ENCODE results near the gene WNT2. TPM values are rescaled to one million over a fixed set of nuclear protein-coding genes. Genes with fewer than 3 reads are reported as not detected.

The WNT2 gene
- polyA plus RNA-seq, 1 donor (not counting 4 experiments of a cell fraction or from before 2014, with no cell fraction given): not detected

DNA sequence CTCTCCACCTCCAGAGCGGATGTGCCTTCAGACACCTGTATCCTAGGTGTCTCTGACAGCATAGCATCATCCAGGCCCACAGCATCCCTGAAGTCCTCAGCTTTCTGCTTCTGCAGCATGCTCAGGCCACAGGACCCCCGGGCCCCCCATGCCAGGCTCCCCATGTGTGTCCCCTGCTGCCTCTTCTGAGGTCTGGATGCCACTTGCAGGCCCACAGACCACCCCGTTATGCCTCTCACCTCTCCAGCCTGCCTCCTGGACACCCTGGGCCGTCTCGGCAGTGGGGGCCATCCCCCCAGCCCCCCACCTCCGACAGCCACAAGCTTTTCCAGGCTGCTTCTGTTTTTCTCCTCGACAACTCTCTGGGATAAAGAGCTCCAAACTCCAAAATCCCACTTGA, 84.4 kb downstream of the WNT2 start:
- no peak for DNase-seq (ENCODE audit: low read depth, low spot score)
- FAIRE-seq: no peak
- H3K4me2 ChIP-seq (ENCODE audit: control insufficient read depth, extremely low read depth, insufficient read depth, low read depth, low read length): no peak overlapping the region
- no peaks in the 10 kb centered on the region for H3K79me2 ChIP-seq (ENCODE audit: control insufficient read depth, insufficient read depth, low read length)
- no peaks in the 10 kb centered on the region for H3K9me1 ChIP-seq (ENCODE audit: control insufficient read depth, extremely low read depth, insufficient read depth, low read length)
- no peak overlapping the region for H3K9ac ChIP-seq (ENCODE audit: control insufficient read depth, extremely low read depth, insufficient read depth, low read length)
- H2AFZ ChIP-seq (ENCODE audit: control insufficient read depth, low read length): no peak overlapping the region
- TF ChIP-seq EZH2 (IDR thresholded peaks at IDR 0.05; ENCODE audit: low read length): no peak
- TF ChIP-seq, protein P1, sequence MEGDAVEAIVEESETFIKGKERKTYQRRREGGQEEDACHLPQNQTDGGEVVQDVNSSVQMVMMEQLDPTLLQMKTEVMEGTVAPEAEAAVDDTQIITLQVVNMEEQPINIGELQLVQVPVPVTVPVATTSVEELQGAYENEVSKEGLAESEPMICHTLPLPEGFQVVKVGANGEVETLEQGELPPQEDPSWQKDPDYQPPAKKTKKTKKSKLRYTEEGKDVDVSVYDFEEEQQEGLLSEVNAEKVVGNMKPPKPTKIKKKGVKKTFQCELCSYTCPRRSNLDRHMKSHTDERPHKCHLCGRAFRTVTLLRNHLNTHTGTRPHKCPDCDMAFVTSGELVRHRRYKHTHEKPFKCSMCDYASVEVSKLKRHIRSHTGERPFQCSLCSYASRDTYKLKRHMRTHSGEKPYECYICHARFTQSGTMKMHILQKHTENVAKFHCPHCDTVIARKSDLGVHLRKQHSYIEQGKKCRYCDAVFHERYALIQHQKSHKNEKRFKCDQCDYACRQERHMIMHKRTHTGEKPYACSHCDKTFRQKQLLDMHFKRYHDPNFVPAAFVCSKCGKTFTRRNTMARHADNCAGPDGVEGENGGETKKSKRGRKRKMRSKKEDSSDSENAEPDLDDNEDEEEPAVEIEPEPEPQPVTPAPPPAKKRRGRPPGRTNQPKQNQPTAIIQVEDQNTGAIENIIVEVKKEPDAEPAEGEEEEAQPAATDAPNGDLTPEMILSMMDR (optimal IDR thresholded peaks at IDR 0.05 in 1 of 3, IDR thresholded peaks at IDR 0.05 in 1 of 3, conservative IDR thresholded peaks at IDR 0.05 in 1 of 3; ENCODE audit: extremely low read depth in 1 of 3, insufficient read depth in 2 of 3, low read length in 3 of 3): no peak
- H3K4me3 ChIP-seq (ENCODE audit: control insufficient read depth in 2 of 3, extremely low read depth in 1 of 3, insufficient read depth in 2 of 3, low read depth in 1 of 3, low read length in 3 of 3): no peak overlapping the region
- no peaks in the 10 kb centered on the region for H3K9me3 ChIP-seq (ENCODE audit: control insufficient read depth, low read depth, low read length)
- dilution Hi-C loops (cut with MboI; ENCODE audit: extremely low pct_ligation_motif_present, low sequenced_read_pairs): no loop called here
- H3K36me3 ChIP-seq (ENCODE audit: control insufficient read depth in 2 of 2, extremely low read depth in 1 of 2, insufficient read depth in 2 of 2, low read length in 2 of 2): no peaks in the 10 kb centered on the region
- no peaks in the 10 kb centered on the region for H3K4me1 ChIP-seq (ENCODE audit: control insufficient read depth, extremely low read depth, insufficient read depth, low read length)
- H3K27me3 ChIP-seq (ENCODE audit: control insufficient read depth, extremely low read depth, insufficient read depth, low read length): peaks cover 5% of the 10 kb centered on the region
- H4K20me1 ChIP-seq (ENCODE audit: control insufficient read depth, extremely low read depth, insufficient read depth, low read length): no peaks in the 10 kb centered on the region
- no peak overlapping the region for H3K27ac ChIP-seq (ENCODE audit: control insufficient read depth, insufficient read depth, low read length)

DNA sequence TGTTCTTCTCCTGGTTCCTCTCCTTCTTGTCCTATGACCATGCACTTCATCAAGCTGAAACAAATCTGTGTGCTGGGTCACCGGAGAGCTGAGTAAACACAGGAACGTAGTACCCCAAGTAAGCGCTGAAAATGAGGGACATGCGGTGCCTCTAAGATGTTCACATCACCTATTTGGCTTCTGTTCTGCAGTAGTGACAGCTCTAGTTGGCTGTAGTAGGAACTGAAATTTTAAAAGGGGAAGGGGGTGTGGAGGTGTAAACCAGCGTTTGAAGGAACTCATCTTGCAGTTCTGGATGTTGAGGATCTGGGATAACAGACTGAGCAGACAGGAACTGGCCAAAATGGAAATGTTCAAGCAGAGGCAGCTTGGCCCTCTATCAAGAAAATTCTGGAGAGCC, 85.2 kb downstream of the WNT2 start:
- Histone ChIP-seq H3K9me1 (ENCODE audit: control insufficient read depth, extremely low read depth, insufficient read depth, low read length) (no peaks in the 10 kb centered on the region), H3K79me2 (ENCODE audit: control insufficient read depth, insufficient read depth, low read length) (no peaks in the 10 kb centered on the region), H3K36me3 (ENCODE audit: control insufficient read depth in 2 of 2, extremely low read depth in 1 of 2, insufficient read depth in 2 of 2, low read length in 2 of 2) (no peaks in the 10 kb centered on the region), H3K27ac (ENCODE audit: control insufficient read depth, insufficient read depth, low read length) (no peak overlapping the region), H2AFZ (ENCODE audit: control insufficient read depth, low read length) (no peak overlapping the region), H3K4me2 (ENCODE audit: control insufficient read depth, extremely low read depth, insufficient read depth, low read depth, low read length) (no peak overlapping the region), H3K9ac (ENCODE audit: control insufficient read depth, extremely low read depth, insufficient read depth, low read length) (no peak overlapping the region), H3K9me3 (ENCODE audit: control insufficient read depth, low read depth, low read length) (no peaks in the 10 kb centered on the region), H3K27me3 (ENCODE audit: control insufficient read depth, extremely low read depth, insufficient read depth, low read length) (peaks cover 5% of the 10 kb centered on the region), H4K20me1 (ENCODE audit: control insufficient read depth, extremely low read depth, insufficient read depth, low read length) (no peaks in the 10 kb centered on the region), H3K4me3 (ENCODE audit: control insufficient read depth in 2 of 3, extremely low read depth in 1 of 3, insufficient read depth in 2 of 3, low read depth in 1 of 3, low read length in 3 of 3) (no peak overlapping the region), H3K4me1 (ENCODE audit: control insufficient read depth, extremely low read depth, insufficient read depth, low read length) (no peaks in the 10 kb centered on the region)
- TF ChIP-seq, protein P1 (optimal IDR thresholded peaks at IDR 0.05 in 1 of 3, IDR thresholded peaks at IDR 0.05 in 1 of 3, conservative IDR thresholded peaks at IDR 0.05 in 1 of 3; ENCODE audit: extremely low read depth in 1 of 3, insufficient read depth in 2 of 3, low read length in 3 of 3): no peak
- TF ChIP-seq EZH2 (IDR thresholded peaks at IDR 0.05; ENCODE audit: low read length): no peak
- DNase-seq (ENCODE audit: low read depth, low spot score) (no peak), FAIRE-seq (no peak)
- dilution Hi-C loops (cut with MboI; ENCODE audit: extremely low pct_ligation_motif_present, low sequenced_read_pairs): no loop called here
